Gastroesophageal sphincter (tissue), 4 donors: ENCODE data around the gene TET2. TPM values are rescaled to one million over a fixed set of nuclear protein-coding genes. Genes with fewer than 3 reads are reported as not detected.
A peak's percentile ranks its signal among the peaks of the same experiment; 100 is the strongest.

Experiments used
- ATAC-seq: fragments of 150-250 bp; one replicate; pipeline ENCODE4 v1.9.1; 2016; ENCODE audit warnings: mild to moderate bottlenecking, moderate library complexity
- H3K27ac ChIP-seq, 4 donors: fragments of 200-600 bp; sonication (generic) in 3 of 4; 1 replicate in 3 of 4; 2 replicates in 1 of 4; pipeline ENCODE4 v1.5.1; 2016 to 2019
- H3K27me3 ChIP-seq: fragments of 200-600 bp; sonication (generic); one replicate; pipeline ENCODE4 v1.5.1; 2019
- H3K36me3 ChIP-seq, 2 donors: fragments of 200-600 bp; sonication (generic); one replicate each; pipeline ENCODE4 v1.5.1; 2019; ENCODE audit warnings: control low read depth in 1 of 2
- H3K4me1 ChIP-seq, 3 donors: fragments of 200-600 bp; sonication (generic); 1 replicate in 2 of 3; 2 replicates in 1 of 3; pipeline ENCODE4 v1.5.1; 2016 to 2019; ENCODE audit warnings: control low read depth in 2 of 3
- H3K4me3 ChIP-seq, 2 donors: fragments of 200-600 bp; sonication (generic); one replicate each; pipeline ENCODE4 v1.5.1; 2019; ENCODE audit warnings: mild to moderate bottlenecking in 1 of 2, moderate library complexity in 1 of 2
- H3K9me3 ChIP-seq, 3 donors: fragments of 200-600 bp; sonication (generic); one replicate each; pipeline ENCODE4 v1.5.1; 2017 to 2019; ENCODE audit warnings: control low read depth in 2 of 3
- EP300 ChIP-seq: sonication (generic); formaldehyde crosslinking; IDR thresholded peaks from one replicate; pipeline ENCODE4 v1.6.1; 2017; ENCODE audit warnings: antibody characterized with exemption, mild to moderate bottlenecking
- POLR2A ChIP-seq, 2 donors: fragments of 450-650 bp; IDR thresholded peaks; one replicate each; pipeline ENCODE4 v1.6.1; 2017; ENCODE audit warnings: antibody characterized with exemption in 2 of 2, mild to moderate bottlenecking in 2 of 2, moderate library complexity in 1 of 2
- POLR2AphosphoS5 ChIP-seq: sonication (generic); formaldehyde crosslinking; IDR thresholded peaks from one replicate; pipeline ENCODE4 v1.6.1; 2017; ENCODE audit warnings: antibody characterized with exemption
- WGBS, 2 donors: methylation state at CpG; one replicate each; pipeline ENCODE4 v1.1.5; 2018; ENCODE audit warnings: low coverage in 1 of 2; 5-methylcytosine and 5-hydroxymethylcytosine counted together
- total RNA-seq, 4 donors: library from RNA; depleted of rRNA; stranded (reverse); fragments of >200 nt; gene quantifications; one replicate each; pipeline ENCODE4 v1.1.0, GENCODE V29; 2016
- TF ChIP-seq, protein P1 (sequence below), 4 experiments: fragments of 200-600 bp in 2 of 4; fragments of 450-650 bp in 2 of 4; sonication (generic) in 1 of 4; IDR thresholded peaks; one replicate each; pipeline ENCODE4 v1.5.1; 2017 to 2019; ENCODE audit warnings: antibody characterized with exemption in 4 of 4, mild to moderate bottlenecking in 2 of 4, moderate library complexity in 2 of 4

Gene TET2
- total RNA-seq, 4 donors from 2014 or later: 22.5 to 37.7 (median 27.8) TPM

DNA sequence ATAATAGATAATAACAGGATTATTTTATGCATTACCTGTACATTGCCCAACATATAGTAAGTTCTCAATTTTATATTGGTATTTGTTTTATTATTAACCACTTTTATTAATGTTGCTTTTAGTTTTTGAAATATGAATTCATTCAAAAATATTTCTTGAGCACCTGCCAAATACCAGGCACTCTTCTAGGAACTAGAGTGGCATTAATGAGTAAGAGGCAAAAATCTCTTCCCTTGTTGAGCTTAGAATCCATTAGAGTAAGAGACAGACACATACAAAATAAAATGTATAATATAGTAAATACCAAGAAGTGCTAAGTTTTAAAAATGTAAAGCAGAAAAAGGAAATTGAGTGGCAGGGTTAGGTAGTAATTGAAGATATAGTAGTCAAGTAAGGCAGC lies 45.8 kb downstream of the TET2 start:
- ATAC-seq: no peak
- Histone ChIP-seq H3K4me3 (no peak overlapping the region), H3K9me3 (no peaks in the 10 kb centered on the region), H3K36me3 (no peaks in the 10 kb centered on the region), H3K27ac (peak overlapping the region in 2 of 4 donors; percentile 57 to 60), H3K27me3 (no peaks in the 10 kb centered on the region), H3K4me1 (peaks cover 6 to 54% (median 17%) of the 10 kb centered on the region in 3 donors)
- TF ChIP-seq POLR2A (IDR thresholded peaks at IDR 0.05) (no peak), POLR2AphosphoS5 (no peak), EP300 (no peak)
- TF ChIP-seq, protein P1, sequence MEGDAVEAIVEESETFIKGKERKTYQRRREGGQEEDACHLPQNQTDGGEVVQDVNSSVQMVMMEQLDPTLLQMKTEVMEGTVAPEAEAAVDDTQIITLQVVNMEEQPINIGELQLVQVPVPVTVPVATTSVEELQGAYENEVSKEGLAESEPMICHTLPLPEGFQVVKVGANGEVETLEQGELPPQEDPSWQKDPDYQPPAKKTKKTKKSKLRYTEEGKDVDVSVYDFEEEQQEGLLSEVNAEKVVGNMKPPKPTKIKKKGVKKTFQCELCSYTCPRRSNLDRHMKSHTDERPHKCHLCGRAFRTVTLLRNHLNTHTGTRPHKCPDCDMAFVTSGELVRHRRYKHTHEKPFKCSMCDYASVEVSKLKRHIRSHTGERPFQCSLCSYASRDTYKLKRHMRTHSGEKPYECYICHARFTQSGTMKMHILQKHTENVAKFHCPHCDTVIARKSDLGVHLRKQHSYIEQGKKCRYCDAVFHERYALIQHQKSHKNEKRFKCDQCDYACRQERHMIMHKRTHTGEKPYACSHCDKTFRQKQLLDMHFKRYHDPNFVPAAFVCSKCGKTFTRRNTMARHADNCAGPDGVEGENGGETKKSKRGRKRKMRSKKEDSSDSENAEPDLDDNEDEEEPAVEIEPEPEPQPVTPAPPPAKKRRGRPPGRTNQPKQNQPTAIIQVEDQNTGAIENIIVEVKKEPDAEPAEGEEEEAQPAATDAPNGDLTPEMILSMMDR (IDR thresholded peaks at IDR 0.05): no peak

GRCh38 chr4:105192910-105193309 lies 46.2 kb downstream of the TET2 start:
- ATAC-seq: no peak
- TF ChIP-seq EP300 (no peak), POLR2AphosphoS5 (no peak), POLR2A (IDR thresholded peaks at IDR 0.05) (no peak)
- TF ChIP-seq, protein P1 (IDR thresholded peaks at IDR 0.05): no peak
- no peaks in the 10 kb centered on the region for H3K9me3 ChIP-seq
- no peaks in the 10 kb centered on the region for H3K27me3 ChIP-seq
- H3K36me3 ChIP-seq: no peaks in the 10 kb centered on the region
- peak overlapping the region in 1 of 4 donors; percentile 60 for H3K27ac ChIP-seq
- 73 to 89% methylated on average over 1 of the region's 1 CpG for WGBS, 2 donors
- peaks cover 6 to 58% (median 17%) of the 10 kb centered on the region in 3 donors for H3K4me1 ChIP-seq
- no peak overlapping the region for H3K4me3 ChIP-seq

GRCh38 chr4:105193536-105193935 lies 46.9 kb downstream of the TET2 start:
- no peaks in the 10 kb centered on the region for H3K36me3 ChIP-seq
- peaks cover 6 to 64% (median 17%) of the 10 kb centered on the region in 3 donors for H3K4me1 ChIP-seq
- TF ChIP-seq POLR2AphosphoS5 (no peak), POLR2A (IDR thresholded peaks at IDR 0.05) (no peak), EP300 (no peak)
- TF ChIP-seq, protein P1 (IDR thresholded peaks at IDR 0.05): no peak
- no peaks in the 10 kb centered on the region for H3K9me3 ChIP-seq
- WGBS, 2 donors: 72 to 85% methylated on average over 3 of the region's 3 CpGs
- no peak for ATAC-seq
- H3K27me3 ChIP-seq: no peaks in the 10 kb centered on the region
- H3K4me3 ChIP-seq: no peak overlapping the region
- H3K27ac ChIP-seq: no peak overlapping the region

DNA sequence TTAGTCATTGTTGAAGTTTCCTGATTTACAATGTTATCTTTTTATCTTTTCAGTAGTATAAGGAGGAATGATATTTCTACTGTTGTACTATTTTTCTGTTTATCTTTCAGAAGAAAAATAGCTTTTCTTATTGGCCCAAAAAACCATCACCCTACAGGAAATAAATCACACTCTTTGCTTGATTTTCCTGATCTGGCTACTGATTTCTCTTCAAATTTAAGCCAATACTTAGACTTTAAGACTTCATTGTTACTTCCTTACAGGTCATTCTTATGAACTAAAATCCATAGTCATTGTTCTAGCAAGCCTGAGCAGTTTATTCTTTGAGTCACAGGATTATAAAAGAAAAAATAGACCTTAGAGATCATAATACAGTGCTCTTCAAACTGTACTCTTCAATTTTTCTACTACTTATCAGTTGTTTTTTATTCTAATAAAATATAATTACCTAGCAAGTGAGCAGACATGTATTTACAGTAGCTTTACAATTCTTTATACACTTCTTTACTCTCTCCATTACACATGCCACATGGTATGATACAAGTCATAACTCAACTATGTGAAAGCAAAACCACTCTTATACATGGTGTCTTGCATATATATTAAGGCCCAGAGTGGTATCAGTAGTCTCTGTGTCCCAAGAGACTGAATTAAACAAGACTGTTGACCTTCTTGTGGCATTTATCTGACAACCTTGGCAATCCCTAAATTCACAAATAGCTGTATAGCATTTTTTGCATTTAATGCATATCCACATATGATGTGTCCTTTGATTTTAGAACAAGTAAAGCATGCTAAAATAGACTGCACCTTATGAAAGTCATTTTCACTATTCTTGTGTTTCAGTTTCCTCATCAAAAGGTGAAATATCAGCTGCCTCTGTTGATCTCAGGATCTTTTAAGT lies 47.9 kb downstream of the TET2 start:
- Histone ChIP-seq H3K36me3 (no peaks in the 10 kb centered on the region), H3K4me3 (no peak overlapping the region), H3K4me1 (peaks cover 6 to 65% (median 17%) of the 10 kb centered on the region in 3 donors), H3K9me3 (no peaks in the 10 kb centered on the region), H3K27ac (no peak overlapping the region), H3K27me3 (no peaks in the 10 kb centered on the region)
- no peak for ATAC-seq
- TF ChIP-seq EP300 (no peak), POLR2A (IDR thresholded peaks at IDR 0.05) (no peak), POLR2AphosphoS5 (no peak)
- TF ChIP-seq, protein P1 (IDR thresholded peaks at IDR 0.05): no peak
